H1 (cell line): ENCODE measurements around the gene MIB2. TPM values are rescaled to one million over a fixed set of nuclear protein-coding genes. Genes with fewer than 3 reads are reported as not detected.

Experiments used
- GTF2F1 ChIP-seq: IDR thresholded peaks from 2 replicates; pipeline ENCODE4 v1.6.1; 2012; ENCODE audit warnings: low read depth, low read length, improper control_type of control experiment, borderline replicate concordance
- KDM5A ChIP-seq: fragments of 200-600 bp; IDR thresholded peaks from 2 replicates; pipeline ENCODE4 v1.7.1; 2012; ENCODE audit warnings: mild to moderate bottlenecking, low read length, inconsistent platforms, mixed read lengths
- RBBP5 ChIP-seq: IDR thresholded peaks from 2 replicates; pipeline ENCODE4 v1.7.1; 2012; ENCODE audit warnings: low read depth, mild to moderate bottlenecking, inconsistent platforms, low read length, moderate library complexity, borderline replicate concordance
- SUZ12 ChIP-seq: fragments of 200-600 bp; sonication (generic); IDR thresholded peaks from 2 replicates; pipeline ENCODE4 v1.6.1; 2012; ENCODE audit warnings: mild to moderate bottlenecking, inconsistent platforms, low read length, moderate library complexity, mixed read lengths
- polyA plus RNA-seq, 7 experiments: library from polyadenylated mRNA; depleted of rRNA in 3 of 7; stranded (reverse) in 5 of 7; unstranded in 2 of 7; fragments of >200 nt in 5 of 7; fragments of 200-250 nt in 2 of 7; gene quantifications; 1 replicate in 5 of 7; 2 replicates in 1 of 7; 4 replicates in 1 of 7; pipeline versions ENCODE4 v1.2.1 to v1.2.3, GENCODE V29; 2011 to 2013; ENCODE audit warnings: missing spikeins in 2 of 7, mixed read lengths in 2 of 7
- total RNA-seq: library from RNA; stranded (reverse); fragmentation: NEBNext Ultra II Directional; extraction: Animal tissue kit (Norgen Biotek cat#: 25700); gene quantifications from 2 replicates; pipeline ENCODE4 v1.2.1, GENCODE V29; 2021
- TF ChIP-seq, protein P1 (sequence below): IDR thresholded peaks from 2 replicates; pipeline ENCODE4 v1.6.1; 2012; ENCODE audit warnings: inconsistent platforms
- TF ChIP-seq, protein P2 (sequence below): fragments of 300-600 bp; sonication (generic); IDR thresholded peaks from 2 replicates; pipeline ENCODE4 v1.7.1; 2012; ENCODE audit warnings: low read length, moderate library complexity, mild to moderate bottlenecking, inconsistent platforms; ENCODE audit not compliant: insufficient replicate concordance

Gene MIB2
- total and polyA plus RNA-seq, 2 of the 8 experiments (the other 6 are each of a cell fraction or from before 2014, with no cell fraction given): 32.5 to 60.0 TPM

DNA sequence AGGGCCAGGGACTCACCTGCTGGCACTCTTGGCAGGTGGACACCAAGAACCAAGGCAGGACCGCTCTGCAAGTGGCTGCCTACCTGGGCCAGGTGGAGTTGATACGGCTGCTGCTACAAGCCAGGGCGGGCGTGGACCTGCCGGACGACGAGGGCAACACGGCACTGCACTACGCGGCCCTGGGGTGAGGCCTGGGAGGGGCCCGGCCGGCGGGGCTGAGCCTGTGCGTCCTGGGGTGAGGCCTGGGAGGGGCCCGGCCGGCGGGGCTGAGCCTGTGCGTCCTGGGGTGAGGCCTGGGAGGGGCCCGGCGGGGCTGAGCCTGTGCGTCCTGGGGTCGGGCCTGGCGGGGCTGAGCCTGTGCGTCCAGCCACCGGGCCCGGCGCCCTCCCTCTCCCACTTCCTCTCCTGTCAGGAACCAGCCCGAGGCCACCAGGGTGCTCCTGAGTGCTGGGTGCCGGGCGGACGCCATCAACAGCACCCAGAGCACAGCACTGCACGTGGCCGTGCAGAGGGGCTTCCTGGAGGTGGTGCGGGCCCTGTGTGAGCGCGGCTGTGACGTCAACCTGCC lies 12.0 kb downstream of the MIB2 start (continued):
- TF ChIP-seq, protein P1, sequence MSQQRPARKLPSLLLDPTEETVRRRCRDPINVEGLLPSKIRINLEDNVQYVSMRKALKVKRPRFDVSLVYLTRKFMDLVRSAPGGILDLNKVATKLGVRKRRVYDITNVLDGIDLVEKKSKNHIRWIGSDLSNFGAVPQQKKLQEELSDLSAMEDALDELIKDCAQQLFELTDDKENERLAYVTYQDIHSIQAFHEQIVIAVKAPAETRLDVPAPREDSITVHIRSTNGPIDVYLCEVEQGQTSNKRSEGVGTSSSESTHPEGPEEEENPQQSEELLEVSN: no peak
- TF ChIP-seq KDM5A: no peak
- TF ChIP-seq RBBP5: no peak
- no peak for TF ChIP-seq GTF2F1
- no peak for TF ChIP-seq SUZ12
- TF ChIP-seq, protein P2, sequence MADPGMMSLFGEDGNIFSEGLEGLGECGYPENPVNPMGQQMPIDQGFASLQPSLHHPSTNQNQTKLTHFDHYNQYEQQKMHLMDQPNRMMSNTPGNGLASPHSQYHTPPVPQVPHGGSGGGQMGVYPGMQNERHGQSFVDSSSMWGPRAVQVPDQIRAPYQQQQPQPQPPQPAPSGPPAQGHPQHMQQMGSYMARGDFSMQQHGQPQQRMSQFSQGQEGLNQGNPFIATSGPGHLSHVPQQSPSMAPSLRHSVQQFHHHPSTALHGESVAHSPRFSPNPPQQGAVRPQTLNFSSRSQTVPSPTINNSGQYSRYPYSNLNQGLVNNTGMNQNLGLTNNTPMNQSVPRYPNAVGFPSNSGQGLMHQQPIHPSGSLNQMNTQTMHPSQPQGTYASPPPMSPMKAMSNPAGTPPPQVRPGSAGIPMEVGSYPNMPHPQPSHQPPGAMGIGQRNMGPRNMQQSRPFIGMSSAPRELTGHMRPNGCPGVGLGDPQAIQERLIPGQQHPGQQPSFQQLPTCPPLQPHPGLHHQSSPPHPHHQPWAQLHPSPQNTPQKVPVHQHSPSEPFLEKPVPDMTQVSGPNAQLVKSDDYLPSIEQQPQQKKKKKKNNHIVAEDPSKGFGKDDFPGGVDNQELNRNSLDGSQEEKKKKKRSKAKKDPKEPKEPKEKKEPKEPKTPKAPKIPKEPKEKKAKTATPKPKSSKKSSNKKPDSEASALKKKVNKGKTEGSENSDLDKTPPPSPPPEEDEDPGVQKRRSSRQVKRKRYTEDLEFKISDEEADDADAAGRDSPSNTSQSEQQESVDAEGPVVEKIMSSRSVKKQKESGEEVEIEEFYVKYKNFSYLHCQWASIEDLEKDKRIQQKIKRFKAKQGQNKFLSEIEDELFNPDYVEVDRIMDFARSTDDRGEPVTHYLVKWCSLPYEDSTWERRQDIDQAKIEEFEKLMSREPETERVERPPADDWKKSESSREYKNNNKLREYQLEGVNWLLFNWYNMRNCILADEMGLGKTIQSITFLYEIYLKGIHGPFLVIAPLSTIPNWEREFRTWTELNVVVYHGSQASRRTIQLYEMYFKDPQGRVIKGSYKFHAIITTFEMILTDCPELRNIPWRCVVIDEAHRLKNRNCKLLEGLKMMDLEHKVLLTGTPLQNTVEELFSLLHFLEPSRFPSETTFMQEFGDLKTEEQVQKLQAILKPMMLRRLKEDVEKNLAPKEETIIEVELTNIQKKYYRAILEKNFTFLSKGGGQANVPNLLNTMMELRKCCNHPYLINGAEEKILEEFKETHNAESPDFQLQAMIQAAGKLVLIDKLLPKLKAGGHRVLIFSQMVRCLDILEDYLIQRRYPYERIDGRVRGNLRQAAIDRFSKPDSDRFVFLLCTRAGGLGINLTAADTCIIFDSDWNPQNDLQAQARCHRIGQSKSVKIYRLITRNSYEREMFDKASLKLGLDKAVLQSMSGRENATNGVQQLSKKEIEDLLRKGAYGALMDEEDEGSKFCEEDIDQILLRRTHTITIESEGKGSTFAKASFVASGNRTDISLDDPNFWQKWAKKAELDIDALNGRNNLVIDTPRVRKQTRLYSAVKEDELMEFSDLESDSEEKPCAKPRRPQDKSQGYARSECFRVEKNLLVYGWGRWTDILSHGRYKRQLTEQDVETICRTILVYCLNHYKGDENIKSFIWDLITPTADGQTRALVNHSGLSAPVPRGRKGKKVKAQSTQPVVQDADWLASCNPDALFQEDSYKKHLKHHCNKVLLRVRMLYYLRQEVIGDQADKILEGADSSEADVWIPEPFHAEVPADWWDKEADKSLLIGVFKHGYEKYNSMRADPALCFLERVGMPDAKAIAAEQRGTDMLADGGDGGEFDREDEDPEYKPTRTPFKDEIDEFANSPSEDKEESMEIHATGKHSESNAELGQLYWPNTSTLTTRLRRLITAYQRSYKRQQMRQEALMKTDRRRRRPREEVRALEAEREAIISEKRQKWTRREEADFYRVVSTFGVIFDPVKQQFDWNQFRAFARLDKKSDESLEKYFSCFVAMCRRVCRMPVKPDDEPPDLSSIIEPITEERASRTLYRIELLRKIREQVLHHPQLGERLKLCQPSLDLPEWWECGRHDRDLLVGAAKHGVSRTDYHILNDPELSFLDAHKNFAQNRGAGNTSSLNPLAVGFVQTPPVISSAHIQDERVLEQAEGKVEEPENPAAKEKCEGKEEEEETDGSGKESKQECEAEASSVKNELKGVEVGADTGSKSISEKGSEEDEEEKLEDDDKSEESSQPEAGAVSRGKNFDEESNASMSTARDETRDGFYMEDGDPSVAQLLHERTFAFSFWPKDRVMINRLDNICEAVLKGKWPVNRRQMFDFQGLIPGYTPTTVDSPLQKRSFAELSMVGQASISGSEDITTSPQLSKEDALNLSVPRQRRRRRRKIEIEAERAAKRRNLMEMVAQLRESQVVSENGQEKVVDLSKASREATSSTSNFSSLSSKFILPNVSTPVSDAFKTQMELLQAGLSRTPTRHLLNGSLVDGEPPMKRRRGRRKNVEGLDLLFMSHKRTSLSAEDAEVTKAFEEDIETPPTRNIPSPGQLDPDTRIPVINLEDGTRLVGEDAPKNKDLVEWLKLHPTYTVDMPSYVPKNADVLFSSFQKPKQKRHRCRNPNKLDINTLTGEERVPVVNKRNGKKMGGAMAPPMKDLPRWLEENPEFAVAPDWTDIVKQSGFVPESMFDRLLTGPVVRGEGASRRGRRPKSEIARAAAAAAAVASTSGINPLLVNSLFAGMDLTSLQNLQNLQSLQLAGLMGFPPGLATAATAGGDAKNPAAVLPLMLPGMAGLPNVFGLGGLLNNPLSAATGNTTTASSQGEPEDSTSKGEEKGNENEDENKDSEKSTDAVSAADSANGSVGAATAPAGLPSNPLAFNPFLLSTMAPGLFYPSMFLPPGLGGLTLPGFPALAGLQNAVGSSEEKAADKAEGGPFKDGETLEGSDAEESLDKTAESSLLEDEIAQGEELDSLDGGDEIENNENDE: no peak
